ENCODE results near the gene DENND5A.

Gene DENND5A

GRCh38 chr11:9277176-9277575 is 12.0 kb upstream of the DENND5A start:
- Histone ChIP-seq H3K27me3 (ENCODE audit: insufficient read depth, low read length) (no peaks in the 10 kb centered on the region), H3K4me1 (ENCODE audit: insufficient read depth, low read length) (no peaks in the 10 kb centered on the region), H3K27ac (ENCODE audit: low read length) (no peak overlapping the region), H3K4me3 (ENCODE audit: low read length) (no peak overlapping the region), H3K36me3 (ENCODE audit: insufficient read depth, low read depth, low read length) (peaks cover 21% of the 10 kb centered on the region), H3K9me3 (ENCODE audit: insufficient read depth, low read depth, low read length) (no peaks in the 10 kb centered on the region), H3K9ac (ENCODE audit: low read depth, low read length) (no peak overlapping the region)

DNA sequence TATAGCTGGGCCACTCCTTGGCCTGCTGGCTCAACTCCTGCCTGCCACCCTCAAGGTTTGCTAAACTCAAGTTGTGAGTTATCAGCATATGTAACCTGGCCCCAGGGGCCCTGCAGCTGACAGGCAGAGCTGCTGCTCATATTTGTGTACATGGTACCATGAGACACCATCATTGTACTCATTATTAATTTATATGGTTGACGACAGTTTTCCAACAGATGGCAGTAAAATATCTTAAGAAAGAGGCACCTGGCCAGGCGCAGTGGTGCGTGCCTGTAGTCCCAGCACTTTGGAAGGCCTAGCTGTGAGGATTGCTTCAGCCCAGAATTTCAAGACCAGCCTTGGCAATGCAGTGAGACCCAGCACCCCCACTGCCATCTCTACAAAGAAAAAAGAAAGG is 11.4 kb upstream of the DENND5A start:
- Histone ChIP-seq H3K27me3 (ENCODE audit: insufficient read depth, low read length) (no peaks in the 10 kb centered on the region), H3K4me3 (ENCODE audit: low read length) (no peak overlapping the region), H3K36me3 (ENCODE audit: insufficient read depth, low read depth, low read length) (peaks cover 17% of the 10 kb centered on the region), H3K4me1 (ENCODE audit: insufficient read depth, low read length) (no peaks in the 10 kb centered on the region), H3K9ac (ENCODE audit: low read depth, low read length) (no peak overlapping the region), H3K27ac (ENCODE audit: low read length) (no peak overlapping the region), H3K9me3 (ENCODE audit: insufficient read depth, low read depth, low read length) (no peaks in the 10 kb centered on the region)

DNA sequence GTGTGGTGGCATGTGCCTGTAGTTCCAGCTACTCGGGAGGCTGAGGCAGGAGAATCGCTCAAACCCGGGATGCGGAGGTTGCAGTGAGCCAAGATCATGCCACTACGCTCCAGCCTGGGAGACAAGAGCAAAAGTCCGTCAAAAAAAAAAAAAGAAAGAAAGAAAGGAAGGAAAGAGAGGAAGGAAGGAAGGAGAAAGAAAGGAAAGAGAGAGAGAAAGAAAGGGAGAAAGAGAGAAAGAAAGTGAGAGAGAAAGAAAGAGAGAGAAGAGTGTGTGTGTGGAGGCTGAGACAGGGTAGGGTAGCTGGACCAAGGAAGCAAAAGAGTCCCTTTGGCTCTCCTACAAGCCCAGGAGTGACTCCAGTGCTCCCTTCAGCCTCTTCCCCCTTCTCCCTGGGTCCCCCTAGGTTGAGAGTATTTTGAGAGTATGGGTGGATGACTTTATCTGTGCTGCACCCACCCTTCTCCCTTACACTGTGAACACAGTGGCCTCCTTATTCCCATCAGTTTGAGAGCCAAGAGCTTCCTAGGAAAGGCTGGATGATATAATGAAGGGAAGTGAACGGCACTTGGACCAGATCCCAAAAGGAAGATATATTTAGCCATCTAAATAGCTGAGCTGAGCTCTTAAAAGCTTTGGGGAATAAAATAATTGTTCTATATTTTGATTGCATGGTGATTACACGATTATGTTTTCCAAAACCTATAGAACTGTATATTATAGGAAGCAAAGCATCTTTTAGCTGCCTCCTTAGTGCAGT is 9.5 kb upstream of the DENND5A start:
- H3K4me3 ChIP-seq (ENCODE audit: low read length) = no peak overlapping the region
- H3K36me3 ChIP-seq (ENCODE audit: insufficient read depth, low read depth, low read length) = no peaks in the 10 kb centered on the region
- H3K27ac ChIP-seq (ENCODE audit: low read length) = no peak overlapping the region
- no peaks in the 10 kb centered on the region for H3K27me3 ChIP-seq (ENCODE audit: insufficient read depth, low read length)
- H3K4me1 ChIP-seq (ENCODE audit: insufficient read depth, low read length) = no peaks in the 10 kb centered on the region
- no peak overlapping the region for H3K9ac ChIP-seq (ENCODE audit: low read depth, low read length)
- H3K9me3 ChIP-seq (ENCODE audit: insufficient read depth, low read depth, low read length) = no peaks in the 10 kb centered on the region

GRCh38 chr11:9273376-9274336 is 8.5 kb upstream of the DENND5A start:
- Histone ChIP-seq H3K4me1 (ENCODE audit: insufficient read depth, low read length) (no peaks in the 10 kb centered on the region), H3K27ac (ENCODE audit: low read length) (no peak overlapping the region), H3K9me3 (ENCODE audit: insufficient read depth, low read depth, low read length) (no peaks in the 10 kb centered on the region), H3K4me3 (ENCODE audit: low read length) (no peak overlapping the region), H3K36me3 (ENCODE audit: insufficient read depth, low read depth, low read length) (no peaks in the 10 kb centered on the region), H3K27me3 (ENCODE audit: insufficient read depth, low read length) (no peaks in the 10 kb centered on the region), H3K9ac (ENCODE audit: low read depth, low read length) (no peak overlapping the region)

GRCh38 chr11:9269492-9270013 is 4.4 kb upstream of the DENND5A start:
- peaks cover 11% of the 10 kb centered on the region; the same call in 1 of the 2 replicates for H3K4me1 ChIP-seq (ENCODE audit: insufficient read depth, low read length)
- no peak overlapping the region for H3K27ac ChIP-seq (ENCODE audit: low read length)
- no peak overlapping the region for H3K4me3 ChIP-seq (ENCODE audit: low read length)
- no peaks in the 10 kb centered on the region for H3K36me3 ChIP-seq (ENCODE audit: insufficient read depth, low read depth, low read length)
- H3K9ac ChIP-seq (ENCODE audit: low read depth, low read length) = no peak overlapping the region
- no peaks in the 10 kb centered on the region for H3K27me3 ChIP-seq (ENCODE audit: insufficient read depth, low read length)
- no peaks in the 10 kb centered on the region for H3K9me3 ChIP-seq (ENCODE audit: insufficient read depth, low read depth, low read length)

- H3K27me3 ChIP-seq (ENCODE audit: insufficient read depth, low read length) = no peaks in the 10 kb centered on the region; the same call in 1 of the 2 replicates
- peaks cover 11% of the 10 kb centered on the region; the same call in 1 of the 2 replicates for H3K4me1 ChIP-seq (ENCODE audit: insufficient read depth, low read length)
- no peak overlapping the region for H3K9ac ChIP-seq (ENCODE audit: low read depth, low read length)
- H3K36me3 ChIP-seq (ENCODE audit: insufficient read depth, low read depth, low read length) = no peaks in the 10 kb centered on the region
- no peak overlapping the region for H3K4me3 ChIP-seq (ENCODE audit: low read length)
- H3K27ac ChIP-seq (ENCODE audit: low read length) = no peak overlapping the region
- no peaks in the 10 kb centered on the region for H3K9me3 ChIP-seq (ENCODE audit: insufficient read depth, low read depth, low read length)
These were observed 2.5 kb upstream of the DENND5A start for GRCh38 chr11:9267680-9268079.

DNA sequence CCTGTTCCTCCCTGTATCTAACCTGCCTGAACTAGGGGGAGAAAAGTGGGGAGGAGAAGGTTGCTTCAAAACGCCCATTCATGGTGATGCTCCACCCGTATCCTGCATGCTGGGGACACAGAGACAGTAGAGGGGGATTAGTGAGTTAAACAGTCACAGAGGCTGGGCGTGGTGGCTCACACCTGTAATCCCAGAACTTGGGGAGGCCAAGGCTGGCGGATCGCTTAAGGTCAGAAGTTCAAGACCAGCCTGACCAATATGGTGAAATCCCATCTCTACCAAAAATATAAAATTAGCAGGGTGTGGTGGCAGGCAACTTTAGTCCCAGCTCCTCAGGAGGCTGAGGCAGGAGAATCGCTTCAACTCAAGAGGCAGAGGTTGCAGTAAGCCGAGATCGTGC is 1.8 kb upstream of the DENND5A start:
- H3K9me3 ChIP-seq (ENCODE audit: insufficient read depth, low read depth, low read length) = no peaks in the 10 kb centered on the region
- H3K36me3 ChIP-seq (ENCODE audit: insufficient read depth, low read depth, low read length) = no peaks in the 10 kb centered on the region
- H3K9ac ChIP-seq (ENCODE audit: low read depth, low read length) = no peak overlapping the region
- H3K27me3 ChIP-seq (ENCODE audit: insufficient read depth, low read length) = no peaks in the 10 kb centered on the region; the same call in 1 of the 2 replicates
- H3K4me1 ChIP-seq (ENCODE audit: insufficient read depth, low read length) = peaks cover 14% of the 10 kb centered on the region
- H3K27ac ChIP-seq (ENCODE audit: low read length) = no peak overlapping the region
- H3K4me3 ChIP-seq (ENCODE audit: low read length) = no peak overlapping the region

- Histone ChIP-seq H3K9ac (ENCODE audit: low read depth, low read length) (peak overlapping the region; percentile 80; the same call in 1 of the 2 replicates), H3K4me3 (ENCODE audit: low read length) (peak overlapping the region; percentile 70; the same call in 1 of the 2 replicates), H3K4me1 (ENCODE audit: insufficient read depth, low read length) (peaks cover 14% of the 10 kb centered on the region), H3K27me3 (ENCODE audit: insufficient read depth, low read length) (no peaks in the 10 kb centered on the region; the same call in 1 of the 2 replicates), H3K27ac (ENCODE audit: low read length) (no peak overlapping the region), H3K36me3 (ENCODE audit: insufficient read depth, low read depth, low read length) (no peaks in the 10 kb centered on the region), H3K9me3 (ENCODE audit: insufficient read depth, low read depth, low read length) (no peaks in the 10 kb centered on the region)
These were observed 1.1 kb upstream of the DENND5A start for GRCh38 chr11:9266132-9266736.

- Histone ChIP-seq H3K4me1 (ENCODE audit: insufficient read depth, low read length) (peaks cover 17% of the 10 kb centered on the region), H3K27ac (ENCODE audit: low read length) (no peak overlapping the region), H3K9me3 (ENCODE audit: insufficient read depth, low read depth, low read length) (no peaks in the 10 kb centered on the region), H3K36me3 (ENCODE audit: insufficient read depth, low read depth, low read length) (no peaks in the 10 kb centered on the region), H3K9ac (ENCODE audit: low read depth, low read length) (peak overlapping the region; percentile 92), H3K27me3 (ENCODE audit: insufficient read depth, low read length) (no peaks in the 10 kb centered on the region; the same call in 1 of the 2 replicates), H3K4me3 (ENCODE audit: low read length) (peak overlapping the region; percentile 97)
These were observed 587 bp downstream of the DENND5A start for GRCh38 chr11:9264316-9265210.

DNA sequence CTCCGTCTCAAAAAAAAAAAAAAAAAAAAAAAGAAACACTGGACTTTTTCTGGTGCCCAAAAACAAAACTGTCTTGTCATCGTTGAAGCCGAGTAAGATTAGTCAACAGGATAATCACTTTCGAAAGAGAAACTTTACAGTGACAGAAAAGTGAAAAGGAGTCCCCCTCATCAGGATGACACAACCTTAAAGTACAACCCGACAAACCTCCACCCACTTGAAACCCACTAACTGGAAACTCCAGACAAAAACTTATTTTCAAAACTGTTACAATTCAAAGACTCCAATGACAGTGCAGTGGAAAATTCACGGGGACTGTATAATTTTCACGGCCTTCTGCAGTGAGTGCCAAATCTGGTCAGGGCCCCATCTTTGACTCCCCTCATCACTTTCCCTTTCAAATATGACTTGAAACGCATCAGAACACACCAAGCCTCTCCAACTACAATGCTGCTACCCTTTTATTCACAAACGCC is 1.3 kb downstream of the DENND5A start:
- H3K4me1 ChIP-seq (ENCODE audit: insufficient read depth, low read length) = peaks cover 17% of the 10 kb centered on the region
- peak overlapping the region; percentile 92; the same call in 1 of the 2 replicates for H3K9ac ChIP-seq (ENCODE audit: low read depth, low read length)
- no peaks in the 10 kb centered on the region; the same call in 1 of the 2 replicates for H3K27me3 ChIP-seq (ENCODE audit: insufficient read depth, low read length)
- no peak overlapping the region for H3K27ac ChIP-seq (ENCODE audit: low read length)
- H3K4me3 ChIP-seq (ENCODE audit: low read length) = peak overlapping the region; percentile 97
- no peaks in the 10 kb centered on the region for H3K36me3 ChIP-seq (ENCODE audit: insufficient read depth, low read depth, low read length)
- H3K9me3 ChIP-seq (ENCODE audit: insufficient read depth, low read depth, low read length) = no peaks in the 10 kb centered on the region

All from iPS-20b (cell line).